Measurements from ENCODE around the gene COL20A1. TPM values are rescaled to one million over a fixed set of nuclear protein-coding genes. Genes with fewer than 3 reads are reported as not detected.

COL20A1 gene
- total RNA-seq, 8 experiments from 2014 or later, result 0.13 to 1.6 (median 0.55) TPM

DNA sequence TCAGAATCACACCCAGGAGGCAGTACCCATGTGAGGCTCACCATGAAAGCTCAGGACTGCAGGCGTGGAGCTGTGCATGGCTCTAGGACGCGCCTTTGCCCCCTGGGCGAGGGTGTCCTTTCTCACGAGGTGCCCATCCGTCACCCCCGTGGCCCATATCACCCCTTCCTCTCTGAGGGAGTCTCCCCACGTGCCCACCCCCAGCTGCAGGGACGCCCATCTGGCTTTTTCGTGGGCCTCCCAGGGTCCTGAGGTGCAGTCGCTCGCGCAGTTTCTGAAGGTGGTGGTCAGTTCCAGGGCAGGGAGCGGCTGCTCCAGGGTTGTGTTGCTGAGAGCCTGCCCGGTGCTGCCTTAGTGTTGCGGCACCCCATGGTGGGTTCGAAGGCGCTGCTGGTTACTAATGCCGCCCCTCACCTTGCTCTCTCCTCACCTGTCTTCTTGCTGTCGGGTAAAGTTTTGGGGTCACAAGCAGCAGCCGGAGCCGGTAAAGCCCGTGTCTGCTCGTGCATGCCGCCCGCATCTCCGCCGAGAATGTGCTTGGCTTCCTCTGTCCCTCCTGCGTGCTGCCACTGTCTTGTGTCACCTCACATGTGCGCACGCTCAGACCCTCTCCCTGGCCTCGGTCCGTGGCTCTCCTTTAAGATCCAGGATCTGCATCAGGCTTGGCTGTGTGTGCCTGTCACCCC lies 9.4 kb upstream of the COL20A1 start:
- no peaks in the 10 kb centered on the region for H3K4me1 ChIP-seq (replicated peaks in 1 of 2)
- WGBS, 10 experiments, result 80 to 100% (median 89%) methylated on average over 1 to 18 of the region's 33 CpGs; no CpG with 5 or more reads in 4 of the 10 experiments
- in situ Hi-C loops (cut with MboI; ENCODE audit: low pct_unique_long_range_greater_than_20kb in 2 of 9, low sequenced_read_pairs in 9 of 9, unreplicated experiment in 9 of 9), result loop anchor here in 1 of 9 experiments (25.0 kb wide), 1 partner anchor 104 kb away; no protein-coding TSS in a partner anchor
- ATAC-seq (replicated peaks in 6 of 8), result no peak
- no peak overlapping the region for H3K4me3 ChIP-seq
- H3K27ac ChIP-seq, result no peak overlapping the region

DNA sequence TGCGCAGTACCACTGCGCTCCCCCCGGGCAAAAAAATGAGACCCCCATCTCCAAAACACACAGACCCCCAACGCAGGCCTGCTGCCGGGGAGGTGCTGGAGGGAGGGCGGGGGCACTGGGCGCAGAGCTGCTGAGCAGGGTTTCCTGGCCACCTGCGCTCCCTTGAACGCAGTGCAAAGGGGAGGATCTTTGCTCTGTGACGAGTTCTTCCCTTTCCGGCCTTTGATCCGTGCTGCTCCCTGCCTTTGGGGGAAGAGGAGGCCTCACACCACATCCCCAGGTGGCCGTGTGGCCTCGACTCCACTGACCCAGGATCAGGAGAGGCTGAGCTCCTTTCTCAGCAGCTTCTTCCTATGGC lies 8.9 kb upstream of the COL20A1 start:
- 20% methylated on average over 1 of the region's 14 CpGs; no CpG with 5 or more reads in 9 of the 10 experiments for WGBS, 10 experiments
- Histone ChIP-seq H3K4me3 (no peak overlapping the region), H3K4me1 (replicated peaks in 1 of 2) (no peaks in the 10 kb centered on the region), H3K27ac (no peak overlapping the region)
- peak in 1 of 8 experiments; percentile 0 for ATAC-seq (replicated peaks in 6 of 8)
- in situ Hi-C loops (cut with MboI; ENCODE audit: low pct_unique_long_range_greater_than_20kb in 2 of 9, low sequenced_read_pairs in 9 of 9, unreplicated experiment in 9 of 9), result loop anchor here in 1 of 9 experiments (25.0 kb wide), 1 partner anchor 103 kb away; no protein-coding TSS in a partner anchor

DNA sequence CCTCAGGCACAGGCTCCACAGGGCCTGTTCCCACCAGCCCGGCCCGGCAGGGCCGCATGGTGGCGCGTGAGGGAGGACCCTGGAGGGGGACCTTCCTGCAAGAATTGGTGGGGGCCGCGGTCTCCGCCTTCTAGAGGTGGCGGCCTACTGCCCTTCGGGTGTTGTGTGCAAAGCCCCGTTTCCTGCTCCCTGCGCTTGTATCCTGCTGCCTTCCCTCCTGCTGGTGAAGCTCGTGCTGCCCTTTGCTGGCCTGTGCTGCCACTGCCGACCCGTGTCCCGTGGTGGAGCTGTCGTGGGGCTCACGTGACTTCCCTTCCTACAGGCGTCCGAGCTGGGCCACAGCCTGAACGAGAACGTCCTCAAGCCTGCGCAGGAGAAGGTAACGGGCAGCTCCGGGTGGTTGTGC lies 8.4 kb upstream of the COL20A1 start:
- Histone ChIP-seq H3K4me1 (replicated peaks in 1 of 2) (no peaks in the 10 kb centered on the region), H3K27ac (peak overlapping the region in 1 of 2 donors; percentile 44), H3K4me3 (no peak overlapping the region)
- ATAC-seq (replicated peaks in 6 of 8), result peak in 2 of 8 experiments; percentile 37 to 44
- 77 to 100% (median 93%) methylated on average over 1 to 8 of the region's 25 CpGs; no CpG with 5 or more reads in 6 of the 10 experiments for WGBS, 10 experiments
- in situ Hi-C loops (cut with MboI; ENCODE audit: low pct_unique_long_range_greater_than_20kb in 2 of 9, low sequenced_read_pairs in 9 of 9, unreplicated experiment in 9 of 9), result loop anchor here in 1 of 9 experiments (25.0 kb wide), 1 partner anchor 103 kb away; no protein-coding TSS in a partner anchor

DNA sequence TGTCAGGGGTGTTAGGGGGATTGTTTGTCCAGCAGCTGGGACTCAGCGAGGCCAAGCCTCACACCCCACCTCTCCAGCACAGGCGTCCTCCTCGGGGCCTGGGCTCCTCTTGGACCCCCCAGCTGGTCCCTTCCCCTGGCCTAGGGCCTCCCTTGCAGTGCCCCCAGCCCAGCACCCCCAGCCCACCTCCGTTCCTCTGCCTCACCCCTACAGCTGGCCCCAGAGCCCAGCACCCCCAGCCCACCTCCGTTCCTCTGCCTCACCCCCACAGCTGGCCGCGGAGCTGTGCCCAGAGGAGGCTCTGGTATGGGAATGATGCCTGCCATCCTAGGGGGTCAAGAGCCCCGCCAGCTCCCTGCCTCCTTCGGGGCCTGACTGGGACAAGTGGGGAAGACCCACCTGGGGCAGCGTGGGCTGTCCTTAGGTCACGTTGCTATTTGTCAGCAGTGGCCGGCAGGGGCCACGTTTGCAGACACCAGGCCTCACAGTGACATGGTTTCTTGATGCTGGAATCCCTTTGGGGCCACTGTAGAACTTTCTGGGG lies 7.9 kb upstream of the COL20A1 start:
- Histone ChIP-seq H3K4me1 (replicated peaks in 1 of 2) (no peaks in the 10 kb centered on the region), H3K27ac (no peak overlapping the region), H3K4me3 (no peak overlapping the region)
- in situ Hi-C loops (cut with MboI; ENCODE audit: low pct_unique_long_range_greater_than_20kb in 2 of 9, low sequenced_read_pairs in 9 of 9, unreplicated experiment in 9 of 9), result loop anchor here in 1 of 9 experiments (25.0 kb wide), 1 partner anchor 102 kb away; no protein-coding TSS in a partner anchor
- no peak for ATAC-seq (replicated peaks in 6 of 8)
- WGBS, 10 experiments, result 80% methylated on average over 1 of the region's 13 CpGs; no CpG with 5 or more reads in 8 of the 10 experiments

DNA sequence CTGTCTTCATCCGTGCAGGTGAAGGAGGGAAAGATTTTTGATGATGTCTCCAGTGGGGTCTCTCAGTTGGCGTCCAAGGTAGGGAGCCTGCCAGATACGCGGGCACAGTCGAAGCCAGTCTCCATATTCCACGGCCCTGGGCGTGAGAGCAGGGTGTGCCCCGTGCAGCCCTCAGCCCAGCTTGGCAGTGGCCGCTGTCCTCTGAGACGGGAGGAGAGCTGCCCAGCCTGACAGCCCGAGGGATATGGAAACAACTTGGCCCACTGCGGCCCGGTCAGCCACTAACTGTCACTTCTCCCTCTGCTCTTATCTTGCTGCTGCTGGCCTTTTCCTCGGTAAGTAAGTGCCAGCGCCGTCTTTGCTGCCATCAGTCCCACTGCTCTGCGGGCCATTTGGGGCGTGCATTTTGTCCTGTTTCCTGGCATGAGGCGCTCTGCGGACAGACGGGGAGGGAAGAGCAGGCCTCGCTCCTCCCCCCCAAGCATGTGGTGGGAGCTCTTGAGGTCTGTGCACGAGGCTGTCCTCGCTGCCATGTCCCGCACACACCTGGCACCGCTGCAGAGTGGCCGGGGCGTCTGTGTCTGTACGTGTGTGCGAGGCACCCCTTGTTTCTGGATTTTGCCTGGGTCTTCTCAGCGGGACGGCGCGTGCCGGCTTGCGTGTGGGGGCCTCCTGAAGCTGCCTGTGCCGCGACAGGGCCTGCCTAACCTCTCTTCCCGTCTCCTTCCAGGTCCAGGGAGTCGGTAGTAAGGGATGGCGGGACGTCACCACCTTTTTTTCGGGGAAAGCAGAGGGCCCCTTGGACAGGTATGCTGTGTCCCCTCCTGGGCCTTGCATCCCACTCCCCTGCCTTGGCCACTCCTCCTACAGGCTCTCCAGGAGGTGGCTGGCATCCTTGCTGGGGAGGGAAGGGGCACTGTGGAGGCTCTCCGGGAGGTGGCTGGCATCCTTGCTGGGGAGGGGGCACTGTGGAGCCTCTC lies 7.1 kb upstream of the COL20A1 start:
- H3K4me3 ChIP-seq, result no peak overlapping the region
- no peak overlapping the region for H3K27ac ChIP-seq
- peaks cover 0 to 3% of the 10 kb centered on the region in 2 donors for H3K4me1 ChIP-seq (replicated peaks in 1 of 2)
- 80 to 100% (median 99%) methylated on average over 1 to 12 of the region's 44 CpGs; no CpG with 5 or more reads in 3 of the 10 experiments for WGBS, 10 experiments
- ATAC-seq (replicated peaks in 6 of 8), result no peak
- in situ Hi-C loops (cut with MboI; ENCODE audit: low pct_unique_long_range_greater_than_20kb in 2 of 9, low sequenced_read_pairs in 9 of 9, unreplicated experiment in 9 of 9), result loop anchor here in 1 of 9 experiments (25.0 kb wide), 1 partner anchor 101 kb away; no protein-coding TSS in a partner anchor

DNA sequence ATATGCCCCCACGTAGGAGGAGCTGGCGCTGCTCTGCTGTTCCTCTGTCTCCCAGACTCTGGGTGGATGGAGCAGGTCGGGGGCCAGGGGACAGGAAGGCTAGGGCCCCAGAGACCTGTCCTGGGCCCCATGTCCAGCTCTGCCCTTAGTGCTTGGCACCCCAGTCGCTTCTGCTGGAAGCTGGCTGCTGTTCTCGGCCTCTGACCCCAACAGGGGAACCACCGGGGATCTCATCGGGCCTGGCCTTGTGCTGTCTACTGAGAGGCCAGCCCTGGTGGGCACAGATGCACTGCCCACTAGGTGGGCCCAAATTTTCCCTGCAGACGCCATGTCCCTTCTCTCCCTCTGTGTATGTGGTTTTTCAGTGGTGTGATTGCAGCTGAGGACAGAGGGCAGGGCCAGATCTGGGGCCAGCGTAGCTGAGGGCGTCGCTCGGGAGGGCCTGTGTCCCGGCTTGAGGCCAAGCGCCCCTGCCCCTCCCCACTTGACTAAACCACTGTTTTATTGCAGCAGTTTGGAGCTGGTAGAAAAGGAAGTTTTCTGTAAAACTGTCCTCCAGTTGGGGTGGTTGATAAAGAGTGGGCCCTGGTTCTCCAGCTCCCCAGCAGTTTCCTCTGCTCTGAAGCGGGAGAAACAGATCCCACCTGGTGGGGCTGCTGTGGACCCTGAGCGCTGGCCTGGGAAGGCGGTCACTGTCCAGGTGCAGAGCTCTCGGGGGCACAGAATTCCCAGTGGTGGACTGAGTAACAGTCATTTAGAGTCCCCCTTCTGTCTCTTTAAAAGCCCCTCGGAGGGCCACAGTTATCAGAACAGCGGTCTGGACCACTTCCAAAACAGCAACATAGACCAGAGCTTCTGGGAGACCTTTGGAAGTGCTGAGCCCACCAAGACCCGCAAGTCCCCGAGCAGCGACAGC lies 5.9 kb upstream of the COL20A1 start:
- WGBS, 10 experiments, result 80 to 100% (median 93%) methylated on average over 1 to 8 of the region's 23 CpGs; no CpG with 5 or more reads in 5 of the 10 experiments
- no peak overlapping the region for H3K27ac ChIP-seq
- H3K4me3 ChIP-seq, result no peak overlapping the region
- peak in 2 of 8 experiments; percentile 39 to 42 for ATAC-seq (replicated peaks in 6 of 8)
- in situ Hi-C loops (cut with MboI; ENCODE audit: low pct_unique_long_range_greater_than_20kb in 2 of 9, low sequenced_read_pairs in 9 of 9, unreplicated experiment in 9 of 9), result loop anchor here in 1 of 9 experiments (25.0 kb wide), 1 partner anchor 100 kb away; no protein-coding TSS in a partner anchor
- H3K4me1 ChIP-seq (replicated peaks in 1 of 2), result peaks cover 6 to 8% of the 10 kb centered on the region in 2 donors

DNA sequence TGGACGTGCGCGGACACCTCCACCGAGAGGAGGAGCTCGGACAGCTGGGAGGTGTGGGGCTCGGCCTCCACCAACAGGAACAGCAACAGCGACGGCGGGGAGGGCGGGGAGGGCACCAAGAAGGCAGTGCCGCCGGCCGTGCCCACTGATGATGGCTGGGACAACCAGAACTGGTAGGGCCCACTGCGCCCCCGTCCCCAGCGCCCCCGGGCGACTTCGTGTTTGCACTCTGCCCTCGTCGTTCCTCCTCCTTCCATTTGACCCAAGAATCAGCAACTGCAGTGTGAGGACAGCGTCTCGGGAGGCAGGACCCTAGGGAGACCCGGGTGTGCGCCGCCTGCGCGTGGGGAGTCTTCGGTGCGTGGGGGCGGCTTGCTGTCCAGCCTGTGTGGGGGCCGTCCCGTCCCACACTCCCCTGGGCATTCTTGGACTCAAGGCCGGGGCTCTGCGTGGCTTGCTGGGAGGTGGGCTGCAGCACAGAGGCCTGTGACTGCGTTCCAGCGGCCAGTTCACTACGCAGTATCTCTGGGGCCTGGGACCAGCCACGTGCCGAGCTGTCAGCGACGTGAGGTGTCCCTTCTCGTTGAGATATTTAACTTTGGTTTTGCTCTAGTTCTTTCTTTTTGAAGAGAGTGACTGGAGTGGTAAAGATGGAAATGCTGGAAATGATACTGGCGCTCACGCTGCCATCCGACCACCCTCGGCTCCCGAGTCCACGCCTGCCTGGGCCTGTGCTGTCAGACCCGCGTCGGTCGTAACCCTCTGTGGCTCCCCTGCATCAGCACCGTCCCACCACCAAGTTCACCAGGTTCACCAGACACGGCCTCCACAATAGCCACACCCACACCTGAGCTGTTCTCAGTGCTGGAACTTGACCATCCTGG lies 5.0 kb upstream of the COL20A1 start:
- 82 to 100% (median 91%) methylated on average over 2 to 13 of the region's 55 CpGs; no CpG with 5 or more reads in 7 of the 10 experiments for WGBS, 10 experiments
- in situ Hi-C loops (cut with MboI; ENCODE audit: low pct_unique_long_range_greater_than_20kb in 2 of 9, low sequenced_read_pairs in 9 of 9, unreplicated experiment in 9 of 9), result loop anchor here in 1 of 9 experiments (25.0 kb wide), 1 partner anchor 99 kb away; no protein-coding TSS in a partner anchor
- Histone ChIP-seq H3K27ac (no peak overlapping the region), H3K4me3 (no peak overlapping the region), H3K4me1 (replicated peaks in 1 of 2) (peaks cover 6 to 8% of the 10 kb centered on the region in 2 donors)
- no peak for ATAC-seq (replicated peaks in 6 of 8)

DNA sequence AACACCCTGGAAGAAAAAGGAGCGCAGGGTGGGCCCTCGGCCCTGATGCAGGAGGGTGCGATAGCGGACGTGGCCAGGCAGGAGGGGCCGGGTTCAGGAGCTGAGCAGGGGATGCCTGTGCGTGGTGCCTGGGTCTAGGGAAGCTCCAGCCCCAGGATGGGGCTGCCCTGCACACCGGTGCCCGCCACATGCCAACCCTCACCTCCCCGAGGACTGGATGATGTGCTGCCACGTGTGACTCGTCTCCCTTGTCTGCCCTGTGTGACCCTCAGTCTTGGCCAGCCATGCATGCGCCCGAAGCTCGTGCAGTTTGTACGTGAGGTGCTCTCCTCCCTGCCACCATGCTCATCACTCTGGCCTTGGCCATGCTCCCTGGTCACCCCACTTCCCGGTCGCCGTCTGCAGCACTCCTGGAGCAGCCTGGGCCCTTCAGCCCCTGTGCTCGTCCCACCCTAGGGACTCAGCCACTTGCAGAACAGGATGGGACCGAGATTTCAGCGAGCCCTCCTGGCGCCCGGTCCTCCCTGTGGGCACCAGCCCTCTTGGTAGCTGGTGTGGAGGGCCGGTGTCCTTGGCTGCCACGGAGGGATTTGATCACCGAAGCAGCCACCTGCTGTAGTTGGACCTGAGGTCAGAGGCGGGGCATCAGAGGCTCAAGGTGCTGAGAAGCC lies 4.3 kb upstream of the COL20A1 start:
- ATAC-seq (replicated peaks in 6 of 8), result peak in 4 of 8 experiments; percentile 1 to 6 (median 3)
- Histone ChIP-seq H3K4me3 (no peak overlapping the region), H3K4me1 (replicated peaks in 1 of 2) (peaks cover 6 to 8% of the 10 kb centered on the region in 2 donors), H3K27ac (no peak overlapping the region)
- WGBS, 10 experiments, result 73 to 93% (median 83%) methylated on average over 2 to 8 of the region's 28 CpGs; no CpG with 5 or more reads in 6 of the 10 experiments
- in situ Hi-C loops (cut with MboI; ENCODE audit: low pct_unique_long_range_greater_than_20kb in 2 of 9, low sequenced_read_pairs in 9 of 9, unreplicated experiment in 9 of 9), result loop anchor here in 1 of 9 experiments (25.0 kb wide), 1 partner anchor 99 kb away; no protein-coding TSS in a partner anchor

DNA sequence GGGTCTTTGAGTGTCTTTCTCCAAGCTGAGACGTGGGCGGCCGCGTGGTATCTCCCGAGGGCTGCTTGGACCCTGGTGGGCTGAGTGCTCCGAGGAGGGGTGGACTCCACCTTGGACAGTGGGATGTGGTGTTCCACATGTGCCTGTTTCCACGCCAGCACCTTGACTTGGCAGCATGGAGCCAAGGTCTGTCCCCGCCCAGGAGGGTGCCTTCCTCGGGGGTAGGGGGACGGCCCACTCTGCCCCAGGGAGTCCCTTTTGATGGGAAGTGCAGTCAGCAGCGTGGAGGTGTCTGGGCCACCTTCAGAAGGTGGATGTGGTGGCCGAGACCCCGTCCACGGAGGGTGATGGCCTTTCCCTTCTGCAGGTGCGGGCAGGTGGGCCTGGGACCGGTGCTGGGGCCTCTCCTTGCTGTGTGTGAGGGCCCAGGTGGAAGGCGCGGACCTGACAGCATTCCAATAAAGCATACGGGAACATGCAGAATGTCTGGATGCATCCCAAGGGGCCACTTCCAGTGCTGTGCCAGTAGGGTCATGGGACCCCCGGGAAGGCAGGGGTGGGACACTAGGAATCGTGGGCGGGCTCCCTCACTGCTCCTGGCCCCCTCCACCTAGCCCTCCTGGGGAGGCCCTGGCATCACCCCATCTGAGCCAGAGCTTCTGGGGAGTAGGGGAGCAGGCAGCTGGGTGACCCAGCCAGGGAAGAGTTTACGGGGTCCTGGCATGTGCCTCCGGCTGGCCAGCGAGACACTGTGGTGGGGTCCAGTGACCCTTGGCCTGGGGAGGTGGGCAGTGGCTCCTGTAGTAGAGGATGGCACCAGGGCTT lies 3.5 kb upstream of the COL20A1 start:
- no peak overlapping the region for H3K4me3 ChIP-seq
- WGBS, 10 experiments, result 87% methylated on average over 3 of the region's 25 CpGs; no CpG with 5 or more reads in 9 of the 10 experiments
- no peak overlapping the region for H3K27ac ChIP-seq
- ATAC-seq (replicated peaks in 6 of 8), result no peak
- in situ Hi-C loops (cut with MboI; ENCODE audit: low pct_unique_long_range_greater_than_20kb in 2 of 9, low sequenced_read_pairs in 9 of 9, unreplicated experiment in 9 of 9), result loop anchor here in 1 of 9 experiments (25.0 kb wide), 1 partner anchor 98 kb away; no protein-coding TSS in a partner anchor
- H3K4me1 ChIP-seq (replicated peaks in 1 of 2), result peaks cover 6 to 9% of the 10 kb centered on the region in 2 donors
